Stimulated activated CD4-positive, alpha-beta T cell treated with anti-CD3 and anti-CD28 coated beads, Interleukin-15, amount 100 ng/mL, for 24 hours (primary cell): Measurements from ENCODE around the gene WNT16.
A peak's percentile ranks its signal among the peaks of the same experiment; 100 is the strongest.

Source experiments
- DNase-seq: peaks from one replicate; pipeline ENCODE4 v3.0.0-alpha.2; 2020

WNT16 gene

DNA sequence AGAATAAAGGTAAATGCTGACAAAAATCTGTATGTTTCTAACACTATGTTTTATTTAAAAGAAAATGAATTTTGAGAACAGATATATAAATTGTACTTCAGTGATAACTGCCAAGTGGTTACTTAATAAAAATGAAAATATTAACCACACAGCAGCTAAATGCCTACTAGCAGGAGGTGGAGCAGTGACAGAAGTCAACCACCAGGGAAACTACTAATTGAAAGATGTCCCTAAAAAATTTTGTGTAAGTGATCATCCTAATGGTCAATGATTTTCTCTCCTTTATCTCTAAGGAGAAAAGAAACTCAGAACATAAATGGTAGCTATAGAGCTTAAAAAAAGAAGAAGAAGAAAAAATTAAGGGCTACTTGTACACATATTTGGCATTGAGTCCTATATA is 22.9 kb downstream of the WNT16 start:
- no peak for DNase-seq

DNA sequence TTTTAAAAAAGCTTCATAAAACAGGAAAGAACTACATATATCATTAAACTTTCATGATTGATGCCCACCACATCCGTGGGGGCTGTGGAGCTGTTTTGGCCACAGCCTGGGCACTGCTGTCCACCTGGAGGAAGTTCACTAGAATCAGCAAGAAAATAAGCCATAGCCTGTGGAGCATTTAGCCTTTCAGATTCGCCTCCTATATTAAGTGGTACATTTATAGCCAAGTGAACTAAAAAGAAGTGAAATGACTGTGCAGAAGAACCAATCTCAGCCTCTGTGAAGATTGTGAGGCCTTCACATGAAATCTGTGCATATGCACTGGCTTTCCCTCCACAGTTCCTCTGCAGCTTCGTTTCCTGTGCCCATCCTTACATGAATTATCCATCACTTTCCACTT is 23.5 kb downstream of the WNT16 start:
- no peak for DNase-seq

DNA sequence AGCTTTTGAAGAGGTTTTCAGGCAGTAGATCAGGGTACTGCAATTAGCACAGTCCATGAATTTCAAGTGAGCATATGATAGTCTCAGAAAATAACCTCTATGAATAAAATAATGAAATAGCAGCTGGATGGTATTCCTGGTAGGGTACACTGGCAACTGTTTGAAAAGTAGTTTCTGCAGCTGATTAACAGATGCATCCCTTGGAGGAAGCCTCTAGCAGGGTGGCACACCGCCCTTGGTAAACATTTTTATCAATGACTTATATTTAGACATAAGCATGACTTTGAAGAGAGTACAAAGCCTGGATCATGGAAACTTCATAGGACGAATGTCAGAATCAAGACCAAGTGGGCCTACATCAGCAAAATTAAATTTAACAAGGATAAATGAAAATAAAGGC is 26.8 kb downstream of the WNT16 start:
- no peak for DNase-seq

GRCh38 chr7:121360564-121360963 is 31.8 kb downstream of the WNT16 start:
- DNase-seq = no peak

GRCh38 chr7:121366852-121367431 is 38.1 kb downstream of the WNT16 start:
- DNase-seq = peak; percentile 14

GRCh38 chr7:121369462-121369861 is 40.7 kb downstream of the WNT16 start:
- no peak for DNase-seq

DNA sequence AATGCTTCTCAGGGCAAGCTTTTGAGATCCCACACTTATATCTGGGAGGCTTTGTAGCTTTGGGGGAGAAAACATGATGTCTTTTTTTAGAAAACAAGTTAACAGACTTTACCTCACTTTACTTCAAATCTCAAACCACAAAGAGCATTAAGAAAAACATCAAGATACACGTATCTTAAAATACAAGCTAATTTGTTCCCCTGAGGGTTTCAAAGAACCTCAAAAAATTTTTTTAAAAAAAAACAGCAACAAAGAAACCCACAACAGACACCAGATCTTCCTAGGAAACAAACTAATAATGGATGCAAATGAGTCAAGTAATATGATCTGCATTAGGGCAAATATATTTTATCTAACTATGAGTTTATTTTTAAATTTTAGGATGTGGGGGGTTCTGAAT is 42.6 kb downstream of the WNT16 start:
- no peak for DNase-seq

DNA sequence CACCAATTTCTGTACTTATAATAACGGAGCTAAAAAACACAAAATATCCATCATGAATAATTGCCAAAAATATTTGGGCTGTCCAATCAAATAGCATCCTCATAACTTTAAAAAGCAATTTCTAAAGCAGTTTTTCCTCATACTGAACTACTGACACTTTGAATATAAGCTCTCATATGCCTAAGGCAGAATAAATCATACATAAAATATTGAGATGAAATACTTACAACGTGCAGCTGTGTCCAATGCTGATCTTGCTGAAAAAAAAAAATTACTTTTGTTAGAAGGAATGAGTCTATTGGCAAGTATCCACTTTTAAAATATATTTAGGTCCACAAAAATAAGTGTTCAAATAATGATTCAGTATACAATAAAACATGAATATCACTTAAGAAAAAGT is 43.1 kb downstream of the WNT16 start:
- DNase-seq = no peak

DNA sequence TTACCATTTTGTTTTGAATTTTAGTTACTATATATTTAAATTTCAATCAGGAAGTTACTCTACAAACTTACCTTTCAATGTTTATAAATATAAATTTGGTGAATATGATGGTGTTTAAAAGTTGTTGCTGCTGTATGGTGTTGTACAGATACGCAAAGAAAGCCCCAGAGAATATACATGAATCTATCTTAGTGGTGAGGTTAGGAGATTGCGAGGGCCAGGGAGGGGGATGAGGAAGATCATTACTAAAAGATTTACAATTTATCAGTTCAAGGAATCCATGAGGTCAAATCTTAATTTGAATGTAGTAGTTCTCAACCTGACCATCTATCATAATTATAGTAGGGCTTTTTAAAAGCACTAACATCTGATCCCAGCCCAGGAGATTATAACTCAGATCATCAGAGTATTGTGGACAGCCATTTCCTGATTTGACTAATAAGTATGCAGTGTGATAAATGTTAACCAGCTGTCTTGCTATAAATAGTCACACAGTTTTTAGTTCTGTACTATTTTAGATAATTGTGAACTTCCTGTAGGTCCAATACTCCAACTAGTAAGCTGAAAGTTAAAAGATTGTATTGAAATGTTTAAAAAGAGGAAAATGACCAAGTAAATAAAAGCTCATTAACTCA is 43.7 kb downstream of the WNT16 start:
- no peak for DNase-seq

GRCh38 chr7:121373177-121373576 is 44.4 kb downstream of the WNT16 start:
- no peak for DNase-seq

GRCh38 chr7:121376979-121377378 is 48.2 kb downstream of the WNT16 start:
- DNase-seq = no peak

GRCh38 chr7:121379930-121380329 is 51.1 kb downstream of the WNT16 start:
- no peak for DNase-seq

- DNase-seq = no peak
Measured at GRCh38 chr7:121382473-121382872, 53.7 kb downstream of the WNT16 start.

DNA sequence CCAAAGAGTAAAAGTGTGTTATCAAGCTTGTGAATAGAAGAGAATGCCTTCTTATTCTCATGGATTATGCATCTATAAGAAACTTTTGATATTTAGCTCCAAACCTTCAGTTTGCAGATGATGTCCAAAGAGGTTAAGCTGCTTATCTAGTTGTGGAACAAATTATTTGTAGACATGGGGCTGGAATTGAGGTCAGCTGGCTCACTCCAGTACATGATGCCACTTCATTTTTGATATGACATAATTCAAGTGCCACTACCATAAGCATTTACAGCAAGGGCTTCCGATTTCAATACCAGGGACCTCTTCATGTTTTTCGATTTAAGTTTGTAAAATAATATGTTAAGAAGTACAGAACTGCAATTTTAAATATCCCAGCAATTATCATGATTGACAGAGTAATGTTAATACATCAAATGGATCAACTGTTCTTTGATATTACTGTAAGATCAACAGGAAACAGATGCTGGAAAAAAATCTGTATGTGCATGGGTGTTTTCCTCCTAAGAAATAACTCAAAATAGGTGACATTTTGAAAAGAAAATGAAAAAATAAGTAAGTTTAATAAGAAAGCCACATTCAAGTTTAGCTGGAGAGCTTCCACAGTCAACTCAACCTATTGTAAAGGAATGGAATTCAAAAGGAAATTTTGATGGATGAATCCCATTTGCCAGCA is 54.6 kb downstream of the WNT16 start:
- no peak for DNase-seq

DNA sequence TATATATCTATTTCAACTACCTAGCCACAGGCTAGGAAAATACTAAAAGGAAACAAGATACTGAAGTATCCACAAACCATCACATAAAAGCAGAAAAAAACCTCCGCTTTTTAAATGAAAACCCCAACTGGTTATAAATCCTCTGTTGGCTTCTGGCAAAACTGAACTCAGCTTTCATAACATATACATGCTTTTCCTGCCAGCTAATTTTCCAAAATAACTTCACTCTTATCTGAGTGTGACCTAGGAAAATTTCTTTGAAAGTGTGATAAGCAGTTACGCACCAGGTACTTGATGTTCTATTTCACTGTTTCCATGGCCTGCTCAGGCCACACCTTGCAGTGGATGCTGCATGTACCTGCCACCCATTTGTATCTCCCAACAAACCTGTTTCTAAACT is 55.5 kb downstream of the WNT16 start:
- no peak for DNase-seq

DNA sequence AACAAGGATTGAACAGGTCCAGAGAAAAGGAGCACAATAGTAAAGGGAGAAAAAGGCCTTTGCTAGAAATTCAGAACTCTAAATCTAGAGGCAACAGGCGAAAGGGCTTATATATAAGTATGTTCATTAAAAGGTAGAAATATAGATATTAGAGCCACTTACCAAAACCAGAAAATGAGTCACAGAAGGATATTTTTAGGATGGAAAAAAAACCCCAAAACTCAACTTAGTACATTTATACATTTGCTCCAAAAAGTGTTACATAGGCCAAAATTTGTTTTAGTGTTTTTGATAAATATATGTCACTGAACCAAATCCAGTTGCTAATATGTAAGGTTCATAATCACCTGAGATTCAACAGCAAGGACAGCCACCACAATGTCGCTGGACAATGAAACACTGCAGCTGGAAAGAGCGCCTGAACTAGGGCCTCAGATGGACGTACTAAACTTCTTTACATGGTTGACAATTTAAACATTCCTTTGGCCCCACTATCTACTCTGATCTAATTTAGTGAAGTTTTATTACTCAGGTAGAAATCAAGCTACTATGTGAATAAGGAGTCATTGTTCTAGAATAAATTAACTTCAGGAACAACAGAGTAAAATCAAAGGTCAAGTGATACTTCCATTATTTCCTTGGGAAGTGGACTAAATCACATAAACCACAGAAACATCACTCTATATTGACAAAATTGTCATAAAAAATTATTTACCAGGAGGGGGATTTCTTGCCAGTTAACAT is 56.4 kb downstream of the WNT16 start:
- no peak for DNase-seq

- no peak for DNase-seq
Measured at GRCh38 chr7:121385800-121386179, 57.0 kb downstream of the WNT16 start.

DNA sequence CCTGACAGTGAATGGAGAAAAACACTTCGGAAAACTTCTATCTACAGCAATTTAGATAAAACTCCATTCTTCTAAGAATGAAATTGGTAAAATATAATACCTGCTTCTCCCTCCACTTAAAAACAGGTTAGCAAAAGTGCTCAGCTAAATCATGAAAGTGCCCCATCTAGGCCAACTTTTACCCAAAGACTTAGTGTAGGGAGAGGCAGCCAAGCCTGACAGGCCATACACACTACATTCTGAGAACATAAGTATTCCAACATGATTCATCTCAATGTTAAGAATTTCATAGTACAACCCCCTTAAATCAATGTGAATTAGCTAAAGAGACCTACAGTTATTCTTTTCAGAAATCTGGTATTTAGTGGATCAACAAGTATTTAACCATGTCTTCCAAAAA is 60.1 kb downstream of the WNT16 start:
- DNase-seq = no peak

DNA sequence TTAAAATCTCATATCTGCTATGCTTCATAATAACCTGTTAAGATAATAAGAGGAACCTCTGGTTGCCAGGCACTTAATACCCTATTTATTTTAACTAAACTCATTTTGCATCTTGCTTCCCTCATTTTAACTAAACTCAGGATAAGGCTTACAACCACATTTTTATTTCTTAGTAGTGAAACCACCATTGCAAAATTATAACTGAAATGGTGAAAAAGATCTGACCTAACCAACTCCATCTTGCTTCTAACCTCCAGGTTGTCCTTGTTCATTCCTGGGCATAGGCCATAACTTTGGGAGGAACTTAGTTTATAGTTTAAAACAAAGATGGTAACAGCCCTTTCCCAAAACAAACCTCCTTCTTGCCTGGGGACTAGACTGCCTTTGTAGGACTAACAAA is 61.3 kb downstream of the WNT16 start:
- DNase-seq = no peak

DNA sequence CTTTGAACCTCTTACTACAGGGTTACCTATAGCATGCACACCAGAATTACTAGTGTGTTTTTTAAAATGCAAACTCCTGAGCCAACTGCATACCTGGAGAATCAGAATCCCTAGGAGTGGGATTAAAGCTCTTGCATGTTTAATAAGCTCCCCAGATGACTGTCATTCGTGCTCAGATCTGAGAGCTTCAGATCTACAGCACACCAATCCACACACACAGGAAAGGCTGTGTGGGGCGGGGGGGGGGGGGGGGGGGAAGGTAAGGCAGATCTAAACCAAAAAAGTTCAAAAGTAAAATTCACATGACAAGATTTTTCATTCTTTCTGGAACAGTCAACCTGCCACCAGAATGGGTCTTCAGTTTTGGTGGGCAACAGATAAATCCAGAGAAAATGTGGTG is 61.8 kb downstream of the WNT16 start:
- no peak for DNase-seq
